DLD1 (cell line): Measurements from ENCODE around the gene PDLIM5.

Source experiments
- in situ Hi-C: cut with HindIII; loops from 2 replicates; pipeline ENCODE4 v1.10.0; 2017; ENCODE audit warnings: low sequenced_read_pairs

PDLIM5 gene

DNA sequence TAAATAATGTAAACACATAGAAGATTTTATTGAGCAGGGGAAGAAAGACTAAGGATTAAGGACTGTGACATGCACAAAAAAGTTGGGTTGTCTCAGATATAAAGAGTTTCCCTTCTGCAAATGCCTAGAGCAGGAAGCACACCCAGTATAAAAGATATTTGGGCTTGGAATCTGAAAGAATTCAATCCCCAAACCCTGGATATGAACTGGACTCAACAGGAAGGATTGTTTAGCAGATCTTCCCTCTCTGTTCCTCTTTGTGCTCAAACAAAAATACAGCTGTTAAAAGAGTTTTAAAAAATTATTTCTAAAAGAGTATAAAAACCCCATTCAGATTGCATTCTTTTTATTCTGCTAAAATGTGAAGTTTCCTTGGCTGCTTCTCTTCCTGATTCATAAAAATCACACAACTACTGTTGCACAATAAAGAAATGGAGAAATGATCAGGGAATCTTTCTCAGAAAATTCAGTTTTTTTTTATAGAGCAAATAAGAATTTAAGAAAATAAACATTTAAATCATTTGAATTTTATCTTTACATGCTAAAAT is 71.4 kb downstream of the PDLIM5 start:
- in situ Hi-C loops = no loop called here

GRCh38 chr4:94523617-94524016 is 71.9 kb downstream of the PDLIM5 start:
- in situ Hi-C loops = no loop called here

DNA sequence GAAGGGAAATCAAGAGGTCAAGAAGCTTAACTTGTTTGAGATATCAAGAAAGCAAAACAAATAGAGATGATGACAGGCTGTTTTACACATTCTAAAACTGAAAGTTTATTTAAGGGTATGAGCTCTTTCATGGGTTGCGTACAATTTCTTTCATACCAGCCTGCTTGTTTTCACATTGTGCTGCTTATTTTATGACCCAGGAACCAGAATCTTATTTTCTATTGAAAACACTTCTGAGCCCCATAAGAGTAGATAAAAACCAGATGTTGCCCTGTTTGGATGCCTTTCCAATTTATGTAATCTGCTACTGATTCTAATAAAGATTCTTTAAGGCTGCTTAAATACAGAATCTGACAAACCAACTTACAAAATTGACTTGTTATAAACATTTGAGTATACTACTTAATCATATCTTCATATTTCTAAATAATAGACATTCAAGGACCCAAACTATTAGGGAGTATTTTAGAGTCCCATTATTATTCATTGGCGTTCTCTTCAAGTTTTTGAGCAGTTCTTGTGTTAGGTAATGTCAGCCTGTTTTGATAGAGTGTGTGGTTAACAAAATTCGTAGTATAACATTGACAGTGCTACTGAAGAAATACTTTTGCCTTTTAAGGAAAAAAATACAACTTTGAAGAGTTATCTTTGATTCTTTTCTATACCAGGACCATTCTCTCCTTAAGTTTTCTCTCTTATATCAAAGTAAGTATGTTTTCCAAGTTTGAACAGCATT is 74.4 kb downstream of the PDLIM5 start:
- in situ Hi-C loops = no loop called here

- in situ Hi-C loops = no loop called here
Observed at GRCh38 chr4:94527556-94528233, 76.0 kb downstream of the PDLIM5 start.

DNA sequence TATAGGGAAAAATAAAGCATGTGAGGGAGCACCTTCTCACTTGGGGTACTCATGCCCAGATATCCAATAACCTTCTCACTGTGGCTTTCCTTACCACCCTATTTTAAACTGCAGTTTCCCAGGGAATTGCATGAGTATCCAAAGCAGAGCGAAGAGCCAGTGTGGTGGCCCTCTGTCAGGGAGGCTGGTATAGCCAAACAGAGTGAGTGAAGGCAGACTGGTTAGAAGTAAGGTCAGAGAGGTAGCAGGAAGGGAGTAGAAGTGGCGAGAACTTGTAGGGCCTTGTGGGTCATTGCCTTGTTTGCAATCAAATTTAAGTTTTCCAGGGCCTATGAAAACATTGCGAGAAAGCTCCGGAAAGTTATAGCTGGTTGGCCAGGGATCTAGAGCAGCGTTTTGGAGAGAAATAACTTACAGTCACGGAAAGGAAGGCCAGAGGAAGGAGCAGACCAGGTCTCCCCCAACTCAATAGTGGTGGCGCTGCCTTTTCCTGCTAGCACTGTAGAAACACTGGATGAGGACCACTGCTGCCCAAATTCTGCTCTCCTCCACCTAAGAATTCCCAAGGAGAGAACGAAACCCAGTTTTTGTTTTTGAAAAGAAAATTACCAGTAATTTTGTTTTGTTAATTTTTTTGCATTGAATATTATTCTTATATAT is 77.2 kb downstream of the PDLIM5 start:
- in situ Hi-C loops = no loop called here

GRCh38 chr4:94530073-94530472 is 78.3 kb downstream of the PDLIM5 start:
- in situ Hi-C loops = no loop called here

GRCh38 chr4:94531991-94532789 is 80.4 kb downstream of the PDLIM5 start:
- in situ Hi-C loops = no loop called here

- in situ Hi-C loops = no loop called here
Observed at GRCh38 chr4:94533405-94534223, 81.9 kb downstream of the PDLIM5 start.

DNA sequence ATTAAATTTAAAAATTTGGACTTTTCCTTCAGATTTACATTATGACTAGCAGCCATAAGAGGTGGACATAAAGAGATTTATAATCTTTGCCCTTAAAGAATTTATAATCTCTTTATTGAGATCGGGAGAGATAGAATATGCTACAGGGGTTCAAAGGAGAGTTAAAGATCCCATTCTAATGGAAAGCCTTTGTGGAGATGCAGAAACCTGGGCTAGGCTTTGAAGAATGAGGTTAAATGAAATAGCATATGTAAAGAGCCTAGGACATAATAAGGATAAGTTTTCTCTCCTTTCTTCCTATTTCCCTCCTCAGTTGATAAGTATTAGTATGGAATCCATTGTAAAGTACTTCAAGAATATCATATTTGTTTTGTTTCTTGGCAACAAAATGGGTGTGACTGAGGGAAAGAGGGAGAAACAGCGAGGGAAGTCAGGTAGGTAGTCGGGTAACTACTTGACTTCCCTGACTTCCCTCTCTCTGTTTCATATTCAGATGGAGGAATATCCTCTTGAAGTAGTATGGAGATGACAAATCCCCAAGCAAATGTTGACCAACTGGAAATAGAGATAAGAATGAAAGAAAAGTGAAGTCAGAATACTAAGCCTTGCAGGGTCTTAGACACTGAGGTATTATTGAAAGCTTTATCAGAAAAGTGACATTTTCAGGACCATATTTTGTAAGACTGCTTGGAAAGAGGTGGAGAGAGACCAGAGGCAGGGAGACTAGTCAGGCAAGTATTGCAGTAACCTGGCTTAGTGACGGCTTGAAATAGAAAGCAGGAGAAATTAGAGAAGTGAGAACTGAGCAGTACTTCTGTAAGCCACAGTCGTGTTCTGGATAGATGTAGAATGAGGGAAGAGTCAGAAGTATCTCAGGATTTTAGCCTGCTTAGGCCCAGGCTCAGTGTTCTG is 82.9 kb downstream of the PDLIM5 start:
- in situ Hi-C loops = no loop called here

DNA sequence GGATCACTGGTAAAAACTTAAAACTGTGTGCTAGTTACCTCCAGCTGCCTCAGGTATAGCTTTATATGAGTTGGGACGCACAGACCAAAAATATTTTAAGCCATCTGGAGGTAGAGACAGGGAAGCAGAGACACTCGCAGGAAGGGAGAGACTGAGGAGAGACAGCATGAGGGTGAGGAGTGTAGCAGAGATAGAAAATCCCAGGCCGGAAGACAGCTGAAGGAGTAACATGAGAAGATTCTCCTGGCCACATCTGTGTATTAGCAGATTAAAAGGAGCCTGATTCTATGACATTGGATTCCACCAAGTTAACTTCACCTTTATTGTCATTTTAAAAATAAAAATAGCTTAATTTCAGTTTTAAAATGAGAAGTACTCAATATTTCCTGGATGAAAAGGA is 84.3 kb downstream of the PDLIM5 start:
- in situ Hi-C loops = no loop called here

DNA sequence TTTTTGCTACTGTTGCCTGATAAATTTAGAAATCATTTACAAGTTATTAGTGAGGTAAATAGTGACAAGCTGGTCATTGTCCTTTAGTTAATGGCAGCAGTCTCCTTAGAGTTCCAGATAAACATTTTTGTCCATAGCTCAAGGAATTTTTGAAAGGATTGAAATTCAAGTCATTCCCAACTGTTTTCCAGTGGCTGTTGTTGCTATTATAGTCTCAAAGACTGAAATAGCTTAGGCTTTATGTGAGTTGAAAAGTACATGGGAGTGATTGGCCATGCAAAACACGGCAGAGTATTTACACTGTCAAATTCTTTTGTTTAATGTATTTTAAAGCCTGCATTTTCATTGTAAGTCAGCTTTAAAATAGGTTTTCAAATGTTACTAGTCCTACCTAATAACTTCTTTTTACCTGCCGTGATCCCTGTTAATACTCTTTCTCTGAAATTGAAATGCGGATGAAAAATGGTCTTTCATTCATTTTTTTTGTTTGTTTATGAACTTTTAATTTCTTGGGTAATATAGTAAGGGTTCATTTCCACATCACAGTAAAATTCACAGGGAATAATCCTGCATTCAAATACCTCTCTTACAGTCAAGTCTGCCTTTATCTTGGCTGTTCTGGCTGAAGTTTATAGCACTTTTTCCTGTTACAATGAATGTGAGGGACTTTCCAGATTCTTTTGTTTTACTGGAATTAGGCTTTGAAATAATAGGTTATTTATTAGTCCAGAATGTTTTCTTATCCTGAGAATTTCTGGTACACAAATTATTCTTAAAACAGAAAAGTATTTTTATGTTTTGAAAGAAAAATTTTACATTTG is 85.1 kb downstream of the PDLIM5 start:
- in situ Hi-C loops = no loop called here

DNA sequence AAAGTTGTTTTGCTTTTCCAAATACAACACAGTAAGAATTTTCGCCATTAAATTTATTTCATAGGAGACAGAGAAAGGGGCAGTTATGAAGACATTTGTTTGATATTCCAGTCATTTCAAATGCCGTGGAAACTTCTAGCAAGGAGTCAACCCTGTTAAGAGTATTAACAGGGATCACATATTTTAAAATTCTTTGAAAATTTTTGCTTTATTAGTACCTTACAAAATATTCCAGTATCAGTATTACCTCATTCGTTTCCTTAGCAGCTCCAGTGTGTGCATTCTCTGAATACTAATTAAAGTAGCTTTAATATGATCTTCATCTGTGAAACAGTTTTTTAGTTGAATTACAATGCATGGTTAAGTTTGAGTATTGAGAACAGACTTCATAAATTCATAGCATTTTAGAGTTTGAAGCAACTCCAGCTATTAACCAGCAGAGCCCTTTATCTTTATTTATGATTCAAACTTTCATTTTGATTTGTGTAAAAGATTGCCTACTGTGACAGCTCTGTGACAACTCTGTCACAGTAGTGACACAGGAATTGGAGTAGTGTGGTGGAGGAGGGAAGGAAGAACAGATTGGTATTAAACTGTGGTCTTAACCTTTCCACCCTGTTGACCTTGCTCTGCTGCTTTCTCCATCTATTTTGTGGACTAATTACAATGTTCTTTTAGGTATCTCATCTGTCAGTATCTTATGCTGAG is 86.3 kb downstream of the PDLIM5 start:
- in situ Hi-C loops = no loop called here

DNA sequence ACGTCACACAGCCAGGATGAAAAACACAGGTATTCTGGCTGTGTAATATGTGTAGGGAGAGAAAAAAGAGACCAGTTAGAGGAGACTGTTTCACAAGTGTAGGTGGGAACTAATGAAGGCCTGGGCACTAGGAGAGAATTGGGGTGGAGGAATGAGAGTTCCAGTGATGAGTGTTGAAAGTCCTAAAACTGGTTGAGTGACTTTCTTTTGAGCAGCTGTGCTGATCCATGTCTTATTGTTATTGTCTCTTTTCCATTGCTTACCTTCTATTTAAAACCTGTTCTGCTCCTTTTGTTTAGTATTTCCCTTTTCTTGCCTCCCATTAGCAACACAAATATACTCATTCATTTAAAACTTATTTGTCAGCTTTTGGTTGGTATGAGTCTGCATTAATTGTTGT is 88.7 kb downstream of the PDLIM5 start:
- in situ Hi-C loops = no loop called here

GRCh38 chr4:94544811-94545210 is 93.1 kb downstream of the PDLIM5 start:
- in situ Hi-C loops = no loop called here

DNA sequence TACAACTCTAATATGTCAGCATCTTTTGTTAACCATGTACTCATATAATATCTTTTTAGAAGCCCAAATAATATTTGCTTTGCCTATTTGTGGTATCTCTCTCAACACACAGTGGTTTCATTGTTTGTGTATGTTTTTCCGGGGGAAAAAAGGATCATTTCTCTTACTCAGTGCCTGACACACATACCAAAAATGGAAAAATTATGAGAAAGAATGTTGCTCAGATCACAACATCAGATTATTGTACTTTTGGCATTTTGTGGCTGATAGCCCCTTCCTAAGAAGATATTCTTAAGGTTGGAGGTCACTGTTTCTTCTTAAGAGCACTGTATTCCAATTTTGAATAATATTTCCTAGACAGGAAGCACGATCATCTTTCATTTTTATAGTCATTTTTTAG is 93.6 kb downstream of the PDLIM5 start:
- in situ Hi-C loops = no loop called here

DNA sequence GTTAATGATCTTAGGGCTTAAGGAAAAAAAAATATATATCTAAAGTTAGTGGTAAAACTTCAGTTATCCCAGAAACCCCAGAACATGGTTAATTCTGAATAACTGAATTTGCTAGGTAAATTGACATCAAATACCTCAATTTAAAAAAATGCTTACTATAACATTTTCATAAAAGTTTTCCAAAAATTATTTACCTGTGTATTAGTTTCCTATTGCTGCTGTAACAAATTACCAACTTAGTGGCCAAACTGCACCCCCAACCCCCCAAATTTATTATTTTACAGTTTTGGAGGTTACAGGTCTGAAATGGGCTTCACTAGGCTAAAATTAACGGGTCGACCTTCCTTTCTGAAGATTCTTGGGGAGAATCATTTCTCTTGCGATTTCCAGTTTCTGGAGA is 95.2 kb downstream of the PDLIM5 start:
- in situ Hi-C loops = no loop called here

DNA sequence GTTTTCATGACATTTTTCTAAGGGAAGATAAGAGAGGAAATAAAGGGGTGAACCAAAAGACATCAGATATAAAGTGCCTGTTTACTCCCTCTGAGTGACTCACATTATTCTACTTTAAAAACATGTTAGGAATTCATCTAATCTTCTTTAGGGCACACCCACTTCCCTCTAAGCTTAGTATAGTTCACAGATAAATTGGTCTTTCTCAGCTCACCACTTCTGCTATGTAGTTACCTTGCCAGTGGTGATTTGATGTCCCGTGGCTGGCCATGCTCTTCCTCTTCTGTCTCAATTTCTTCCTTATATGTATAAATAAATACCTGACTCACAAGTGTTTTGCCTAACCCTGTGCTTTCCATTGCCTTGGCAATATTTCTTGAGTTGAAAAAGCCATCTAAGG is 96.8 kb downstream of the PDLIM5 start:
- in situ Hi-C loops = no loop called here

DNA sequence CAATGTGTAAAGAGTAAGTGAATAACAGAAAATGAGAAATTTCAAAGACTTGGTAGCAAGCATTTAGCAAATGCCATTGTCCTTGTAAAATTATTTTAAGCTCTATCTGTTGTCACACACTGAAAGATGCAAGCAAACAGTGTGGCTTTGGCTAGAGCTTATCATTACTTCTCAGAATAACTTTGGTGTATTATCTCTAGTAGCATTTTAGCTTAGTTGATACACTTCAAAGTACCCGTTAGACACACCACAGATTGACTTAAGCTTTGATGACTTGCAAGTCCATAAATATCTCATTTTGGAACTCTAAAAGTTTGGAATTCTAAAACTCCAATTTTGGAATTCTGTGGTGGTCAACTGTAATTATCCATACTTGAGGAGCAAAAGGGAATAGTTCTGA is 98.6 kb downstream of the PDLIM5 start:
- in situ Hi-C loops = no loop called here
